WTC11 (cell line): ENCODE results near the gene CORO7. TPM values are rescaled to one million over a fixed set of nuclear protein-coding genes. Genes with fewer than 3 reads are reported as not detected.
"Not testable (repeated sequence)": the region's sequence is repeated elsewhere in the genome, so short reads cannot be mapped to it uniquely, and the experiment has no call there.

Experiments used
- ATAC-seq: fragments of 200-7000 bp; cut with Tn5 transposase; 2 replicates; pipeline ENCODE4 v1.10.0; 2021; ENCODE audit warnings: mild to moderate bottlenecking, moderate library complexity
- CTCF ChIA-PET: fragments of 300-600 bp; sonication (Branson Sonifier 250); formaldehyde crosslinking; loops from one replicate; lab custom pipeline; 2021; ENCODE audit warnings: antibody characterized with exemption; lab: Charles Lee
- POLR2A ChIA-PET: fragments of 350-600 bp; sonication (Branson Sonifier 250); formaldehyde crosslinking; loops from one replicate; lab custom pipeline; 2021; ENCODE audit warnings: antibody characterized with exemption; lab: Charles Lee
- DNase-seq: peaks from one replicate; pipeline ENCODE4 v3.0.0; 2021; ENCODE audit warnings: low spot score
- H3K27ac Mint-ChIP-seq: 2 replicates; pipeline ENCODE4 v1.8.0; 2021; ENCODE audit warnings: mixed read lengths
- H3K27me3 Mint-ChIP-seq: 2 replicates; pipeline ENCODE4 v1.8.0; 2021; ENCODE audit warnings: low read depth, mild to moderate bottlenecking, moderate library complexity, mixed read lengths
- H3K36me3 Mint-ChIP-seq: 2 replicates; pipeline ENCODE4 v1.8.0; 2021; ENCODE audit warnings: mixed read lengths
- H3K4me1 Mint-ChIP-seq: 2 replicates; pipeline ENCODE4 v1.8.0; 2022; ENCODE audit warnings: mixed read lengths
- H3K4me3 Mint-ChIP-seq: 2 replicates; pipeline ENCODE4 v1.8.0; 2021; ENCODE audit warnings: mild to moderate bottlenecking, moderate library complexity, mixed read lengths
- H3K9me3 Mint-ChIP-seq: 2 replicates; pipeline ENCODE4 v1.8.0; 2021; ENCODE audit warnings: mixed read lengths
- ATF2 ChIP-seq: sonication (generic); formaldehyde crosslinking; IDR thresholded peaks from 2 replicates; pipeline ENCODE4 v1.8.1; 2022; ENCODE audit warnings: low read depth, missing genetic modification reagents, borderline replicate concordance
- ATF6 ChIP-seq: sonication (generic); formaldehyde crosslinking; IDR thresholded peaks from 2 replicates; pipeline ENCODE4 v1.8.1; 2023; ENCODE audit warnings: mild to moderate bottlenecking, missing genetic modification reagents
- EMX1 ChIP-seq: fragments of 250-450 bp; sonication (Bioruptor Pico); IDR thresholded peaks from 2 replicates; pipeline ENCODE4 v1.8.0; 2021; ENCODE audit warnings: mild to moderate bottlenecking
- GABPB1 ChIP-seq: sonication (generic); formaldehyde crosslinking; IDR thresholded peaks from 2 replicates; pipeline ENCODE4 v1.8.1; 2023; ENCODE audit warnings: mild to moderate bottlenecking, missing genetic modification reagents
- JUN ChIP-seq: sonication (generic); formaldehyde crosslinking; IDR thresholded peaks from 2 replicates; pipeline ENCODE4 v1.8.0; 2023; ENCODE audit warnings: mild to moderate bottlenecking, missing genetic modification reagents
- NFYB ChIP-seq: sonication (generic); formaldehyde crosslinking; conservative IDR thresholded peaks from 2 replicates; pipeline ENCODE4 v1.8.0; 2022; ENCODE audit warnings: low read depth, missing genetic modification reagents
- NR1H2 ChIP-seq: sonication (generic); formaldehyde crosslinking; IDR thresholded peaks from 2 replicates; pipeline ENCODE4 v1.9.0; 2021; ENCODE audit warnings: mild to moderate bottlenecking, moderate library complexity, missing genetic modification reagents
- PRRX2 ChIP-seq: fragments of 250-450 bp; sonication (Bioruptor Pico); IDR thresholded peaks from 2 replicates; pipeline ENCODE4 v1.8.0; 2021; ENCODE audit warnings: mild to moderate bottlenecking
- ZNF396 ChIP-seq: fragments of 250-450 bp; sonication (Bioruptor Pico); IDR thresholded peaks from 2 replicates; pipeline ENCODE4 v1.8.0; 2021; ENCODE audit warnings: mild to moderate bottlenecking, moderate library complexity, borderline replicate concordance
- ZNF671 ChIP-seq: fragments of 250-450 bp; sonication (Bioruptor Pico); IDR thresholded peaks from 2 replicates; pipeline ENCODE4 v1.8.0; 2021; ENCODE audit warnings: mild to moderate bottlenecking
- total RNA-seq: library from RNA; stranded (reverse); gene quantifications from 3 replicates; pipeline ENCODE4 v1.2.3, GENCODE V29; 2021
- TF ChIP-seq, protein P1 (sequence below): sonication (generic); formaldehyde crosslinking; IDR thresholded peaks from 2 replicates; pipeline ENCODE4 v1.8.1; 2022; ENCODE audit warnings: mild to moderate bottlenecking, moderate library complexity, missing genetic modification reagents
- TF ChIP-seq, protein P2 (sequence below): sonication (generic); formaldehyde crosslinking; IDR thresholded peaks from 2 replicates; pipeline ENCODE4 v1.8.1; 2023; ENCODE audit warnings: mild to moderate bottlenecking, missing genetic modification reagents, moderate library complexity
- TF ChIP-seq, protein P3 (sequence below): sonication (generic); formaldehyde crosslinking; IDR thresholded peaks from 2 replicates; pipeline ENCODE4 v1.8.0; 2022; ENCODE audit warnings: mild to moderate bottlenecking, missing genetic modification reagents

The CORO7 gene
- total RNA-seq, 1 experiment from 2014 or later: 45.5 TPM

GRCh38 chr16:4345836-4346781, 70.3 kb downstream of the CORO7 start:
- TF ChIP-seq GABPB1 (CRISPR knock-in tag) (peak; percentile 85), JUN (CRISPR knock-in tag) (no peak)
- DNase-seq (no peak), ATAC-seq (no peak)
- Mint-ChIP-seq H3K36me3 (peaks cover 27% of the 10 kb centered on the region), H3K4me3 (no peak overlapping the region), H3K27me3 (no peaks in the 10 kb centered on the region; the same call in 1 of the 2 replicates), H3K9me3 (peaks cover 9% of the 10 kb centered on the region), H3K27ac (no peak overlapping the region), H3K4me1 (no peaks in the 10 kb centered on the region)
- POLR2A ChIA-PET: interaction anchor here (0.8 to 1.0 kb wide), 2 partner anchors 15 to 30 kb away, joined by 3 to 4 read pairs; partner anchors contain the start of gene GLIS2
- CTCF ChIA-PET: interaction anchor here (0.9 to 2.3 kb wide), 7 partner anchors 13 to 92 kb away, joined by 3 to 7 read pairs (median 5); no protein-coding TSS in a partner anchor

GRCh38 chr16:4344983-4345835, 71.2 kb downstream of the CORO7 start:
- 0 out of 2 replicates have a peak, but pooled peaks have one; percentile 36 for TF ChIP-seq GABPB1 (CRISPR knock-in tag)
- TF ChIP-seq, protein P1, sequence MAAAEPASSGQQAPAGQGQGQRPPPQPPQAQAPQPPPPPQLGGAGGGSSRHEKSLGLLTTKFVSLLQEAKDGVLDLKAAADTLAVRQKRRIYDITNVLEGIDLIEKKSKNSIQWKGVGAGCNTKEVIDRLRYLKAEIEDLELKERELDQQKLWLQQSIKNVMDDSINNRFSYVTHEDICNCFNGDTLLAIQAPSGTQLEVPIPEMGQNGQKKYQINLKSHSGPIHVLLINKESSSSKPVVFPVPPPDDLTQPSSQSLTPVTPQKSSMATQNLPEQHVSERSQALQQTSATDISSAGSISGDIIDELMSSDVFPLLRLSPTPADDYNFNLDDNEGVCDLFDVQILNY (CRISPR knock-in tag): no peak
- H3K27me3 Mint-ChIP-seq: no peaks in the 10 kb centered on the region; the same call in 1 of the 2 replicates
- no peak overlapping the region for H3K4me3 Mint-ChIP-seq
- CTCF ChIA-PET: interaction anchor here (1.2 to 2.3 kb wide), 2 partner anchors 57 to 91 kb away, joined by 5 to 7 read pairs; no protein-coding TSS in a partner anchor
- peaks cover 9% of the 10 kb centered on the region for H3K9me3 Mint-ChIP-seq
- H3K4me1 Mint-ChIP-seq: no peaks in the 10 kb centered on the region
- POLR2A ChIA-PET: interaction anchor here (0.8 kb wide), 1 partner anchor 14 kb away, joined by 3 read pairs; no protein-coding TSS in a partner anchor
- peaks cover 27% of the 10 kb centered on the region for H3K36me3 Mint-ChIP-seq
- no peak for ATAC-seq
- no peak for DNase-seq
- H3K27ac Mint-ChIP-seq: no peak overlapping the region

GRCh38 chr16:4344300-4344982, 72.0 kb downstream of the CORO7 start:
- peaks cover 29% of the 10 kb centered on the region for H3K36me3 Mint-ChIP-seq
- H3K4me3 Mint-ChIP-seq, H3K9me3 Mint-ChIP-seq, ATAC-seq, DNase-seq, POLR2A ChIA-PET, H3K27me3 Mint-ChIP-seq, H3K4me1 Mint-ChIP-seq, H3K27ac Mint-ChIP-seq: not testable (repeated sequence)
- CTCF ChIA-PET: interaction anchor here (2.0 to 6.3 kb wide), 2 partner anchors 15 to 59 kb away, joined by 9 to 44 read pairs; no protein-coding TSS in a partner anchor

- CTCF ChIA-PET: interaction anchor here (2.0 to 6.3 kb wide), 2 partner anchors 16 to 60 kb away, joined by 9 to 44 read pairs; no protein-coding TSS in a partner anchor
- Mint-ChIP-seq H3K4me1 (no peaks in the 10 kb centered on the region), H3K9me3 (peaks cover 9% of the 10 kb centered on the region), H3K27ac (peak overlapping the region; percentile 72), H3K27me3 (no peaks in the 10 kb centered on the region; the same call in 1 of the 2 replicates), H3K36me3 (peaks cover 25% of the 10 kb centered on the region), H3K4me3 (no peak overlapping the region)
- TF ChIP-seq ZNF671 (CRISPR knock-in tag) (no peak), EMX1 (CRISPR knock-in tag) (no peak), PRRX2 (CRISPR knock-in tag) (no peak), ATF6 (CRISPR knock-in tag) (no peak), NR1H2 (no peak), ATF2 (no peak), NFYB (CRISPR knock-in tag) (no peak), ZNF396 (no peak)
- TF ChIP-seq, protein P2, sequence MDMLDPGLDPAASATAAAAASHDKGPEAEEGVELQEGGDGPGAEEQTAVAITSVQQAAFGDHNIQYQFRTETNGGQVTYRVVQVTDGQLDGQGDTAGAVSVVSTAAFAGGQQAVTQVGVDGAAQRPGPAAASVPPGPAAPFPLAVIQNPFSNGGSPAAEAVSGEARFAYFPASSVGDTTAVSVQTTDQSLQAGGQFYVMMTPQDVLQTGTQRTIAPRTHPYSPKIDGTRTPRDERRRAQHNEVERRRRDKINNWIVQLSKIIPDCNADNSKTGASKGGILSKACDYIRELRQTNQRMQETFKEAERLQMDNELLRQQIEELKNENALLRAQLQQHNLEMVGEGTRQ (CRISPR knock-in tag): no peak
- TF ChIP-seq, protein P3, sequence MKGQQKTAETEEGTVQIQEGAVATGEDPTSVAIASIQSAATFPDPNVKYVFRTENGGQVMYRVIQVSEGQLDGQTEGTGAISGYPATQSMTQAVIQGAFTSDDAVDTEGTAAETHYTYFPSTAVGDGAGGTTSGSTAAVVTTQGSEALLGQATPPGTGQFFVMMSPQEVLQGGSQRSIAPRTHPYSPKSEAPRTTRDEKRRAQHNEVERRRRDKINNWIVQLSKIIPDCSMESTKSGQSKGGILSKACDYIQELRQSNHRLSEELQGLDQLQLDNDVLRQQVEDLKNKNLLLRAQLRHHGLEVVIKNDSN: no peak
- ATAC-seq (no peak), DNase-seq (no peak)
- POLR2A ChIA-PET: no interaction called here
Observed at GRCh38 chr16:4342866-4343744, 73.3 kb downstream of the CORO7 start.
